NT2/D1 (cell line): ENCODE results near the gene CCNJL.

Experiments
- SUZ12 ChIP-seq: IDR thresholded peaks from 2 replicates; pipeline ENCODE4 v1.6.1; 2011; ENCODE audit not compliant: insufficient read length, insufficient read depth; ENCODE audit errors: extremely low read depth
- YY1 ChIP-seq: IDR thresholded peaks from 2 replicates; pipeline ENCODE4 v1.6.1; 2011; ENCODE audit not compliant: insufficient read length, insufficient read depth
- ZNF274 ChIP-seq: IDR thresholded peaks from 2 replicates; pipeline ENCODE4 v1.6.1; 2011; ENCODE audit warnings: mild to moderate bottlenecking, low read depth, low read length

GRCh38 chr5:160254706-160255105 lies 57.7 kb downstream of the CCNJL start:
- no peak for TF ChIP-seq YY1
- no peak for TF ChIP-seq ZNF274
- TF ChIP-seq SUZ12: no peak
